T47D (cell line): ENCODE measurements around the gene ARHGEF3.

Experiments used
- DNase-seq, 2 experiments: peaks; one replicate each; pipeline versions ENCODE4 v3.0.0 to v3.0.0-alpha.2; 2011 to 2012; ENCODE audit warnings: low read depth in 1 of 2, low spot score in 1 of 2
- JUND ChIP-seq: IDR thresholded peaks from 2 replicates; pipeline ENCODE4 v1.6.1; 2012; ENCODE audit warnings: low read depth
- in situ Hi-C: cut with HindIII; loops from 2 replicates; pipeline ENCODE4 v1.10.0; 2016; ENCODE audit warnings: low sequenced_read_pairs, low pct_unique_long_range_greater_than_20kb

The ARHGEF3 gene

GRCh38 chr3:56816061-56816460, 14.3 kb upstream of the ARHGEF3 start:
- no peak for TF ChIP-seq JUND
- no peak for DNase-seq
- in situ Hi-C loops, result no loop called here

DNA sequence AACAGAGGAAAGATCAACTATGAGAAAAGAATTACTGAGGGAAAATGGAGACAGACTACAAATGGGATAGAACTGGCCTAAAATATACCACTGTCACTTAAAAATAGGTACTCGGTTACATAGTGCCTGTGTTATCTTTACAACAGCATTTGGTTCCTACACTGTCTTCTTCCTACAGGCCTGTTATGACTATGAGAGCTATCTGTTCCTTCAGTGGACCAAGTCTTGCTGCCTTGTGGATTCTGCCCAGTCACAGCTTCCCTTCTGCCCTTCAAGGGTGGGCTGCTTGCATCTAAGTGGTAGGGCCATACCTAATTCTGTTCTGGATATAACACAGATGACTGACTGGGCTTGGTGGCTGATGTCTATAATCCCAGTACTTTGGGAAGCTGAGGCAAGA, 13.8 kb upstream of the ARHGEF3 start:
- in situ Hi-C loops, result no loop called here
- no peak for TF ChIP-seq JUND
- DNase-seq, result no peak

DNA sequence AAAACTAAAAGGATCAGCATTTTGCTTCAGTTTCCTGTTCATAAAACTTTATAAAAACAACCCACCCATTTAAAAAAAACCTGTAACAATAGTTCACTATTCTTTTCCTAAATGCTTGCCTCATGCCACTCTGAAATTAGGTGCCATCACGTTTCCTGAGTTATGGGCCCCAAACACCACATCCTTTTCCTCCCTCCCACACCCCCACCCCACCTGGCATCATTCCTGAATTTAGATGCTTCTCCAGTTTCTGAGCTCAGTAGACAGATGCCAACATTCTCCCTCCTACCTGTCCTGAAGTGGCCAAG, 11.9 kb upstream of the ARHGEF3 start:
- no peak for TF ChIP-seq JUND
- DNase-seq, result no peak
- in situ Hi-C loops, result no loop called here

GRCh38 chr3:56812754-56813652, 11.3 kb upstream of the ARHGEF3 start:
- TF ChIP-seq JUND, result no peak
- in situ Hi-C loops, result no loop called here
- peak in 1 of 2 experiments; percentile 48 for DNase-seq

DNA sequence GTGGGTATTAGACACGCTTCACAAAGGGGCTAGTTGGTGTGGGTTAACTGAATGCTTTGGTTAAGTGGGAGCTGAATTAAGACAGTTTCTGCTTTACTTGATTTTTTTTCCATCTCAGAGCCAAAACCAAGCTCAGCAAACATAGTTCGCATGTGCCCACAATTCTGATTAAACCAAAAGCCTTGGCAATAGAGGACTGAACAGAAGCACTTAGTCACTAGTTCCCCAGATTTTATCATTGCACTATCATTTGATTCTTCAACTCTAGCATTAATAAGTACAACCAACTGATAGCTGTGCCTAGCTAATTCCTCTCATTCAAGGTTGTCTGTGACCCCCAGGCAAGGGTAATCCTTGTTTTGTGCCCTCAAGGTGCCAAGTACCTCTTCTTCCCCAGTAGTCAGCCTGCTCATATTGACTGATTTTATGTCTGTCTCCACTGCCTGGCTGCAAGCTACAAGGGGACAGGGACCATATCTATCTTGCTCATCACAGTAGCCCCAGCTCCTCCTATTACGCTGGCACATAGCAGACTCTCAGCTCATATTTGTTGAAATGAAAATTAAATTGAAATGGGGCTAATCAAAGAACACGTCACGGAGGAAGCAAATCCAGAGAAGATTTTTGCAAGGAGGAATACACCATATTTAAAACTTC, 9.9 kb upstream of the ARHGEF3 start:
- no peak for DNase-seq
- TF ChIP-seq JUND, result no peak
- in situ Hi-C loops, result no loop called here

GRCh38 chr3:56810577-56811545, 9.1 kb upstream of the ARHGEF3 start:
- no peak for TF ChIP-seq JUND
- peak in 1 of 2 experiments; percentile 82 for DNase-seq
- in situ Hi-C loops, result no loop called here

DNA sequence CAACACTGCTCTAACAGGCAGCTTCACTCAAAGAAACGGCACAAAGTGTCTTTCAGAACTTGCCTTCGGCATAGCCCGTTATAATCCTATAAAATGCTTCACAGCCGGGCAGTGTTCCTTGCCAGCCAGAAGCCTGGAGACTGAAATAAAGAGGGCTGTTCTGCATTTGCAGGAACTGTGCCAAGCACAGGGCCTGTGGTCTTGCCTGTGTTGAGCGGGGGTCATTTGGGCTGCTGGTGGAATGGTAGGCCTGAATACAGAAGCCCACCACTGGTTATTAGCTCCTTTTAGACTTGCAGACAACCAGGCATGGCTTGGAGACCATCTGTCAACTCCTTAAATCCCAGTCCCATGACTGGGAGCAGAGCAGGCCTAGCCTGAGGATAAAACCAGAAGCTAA, 4.7 kb upstream of the ARHGEF3 start:
- TF ChIP-seq JUND, result no peak
- in situ Hi-C loops, result no loop called here
- DNase-seq, result no peak

DNA sequence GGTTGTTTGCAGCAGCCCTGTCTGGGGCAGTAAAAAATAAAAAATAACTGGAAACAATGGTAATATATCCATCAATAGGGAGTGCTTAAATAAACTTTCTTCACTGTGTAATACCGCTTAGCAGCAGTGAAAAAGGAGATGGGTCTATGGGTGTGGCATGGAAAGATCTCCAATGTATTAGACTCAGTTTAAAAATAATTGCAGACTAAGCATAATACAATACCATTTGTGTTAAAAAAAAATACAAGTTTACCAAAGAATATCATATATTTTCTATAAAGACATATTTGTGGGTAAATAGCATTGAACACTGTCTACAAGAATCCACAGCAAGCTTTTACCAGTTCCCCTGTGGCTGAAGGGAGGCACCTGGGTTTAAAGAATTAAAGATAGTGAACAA, 1.0 kb upstream of the ARHGEF3 start:
- TF ChIP-seq JUND, result no peak
- in situ Hi-C loops, result no loop called here
- no peak for DNase-seq

DNA sequence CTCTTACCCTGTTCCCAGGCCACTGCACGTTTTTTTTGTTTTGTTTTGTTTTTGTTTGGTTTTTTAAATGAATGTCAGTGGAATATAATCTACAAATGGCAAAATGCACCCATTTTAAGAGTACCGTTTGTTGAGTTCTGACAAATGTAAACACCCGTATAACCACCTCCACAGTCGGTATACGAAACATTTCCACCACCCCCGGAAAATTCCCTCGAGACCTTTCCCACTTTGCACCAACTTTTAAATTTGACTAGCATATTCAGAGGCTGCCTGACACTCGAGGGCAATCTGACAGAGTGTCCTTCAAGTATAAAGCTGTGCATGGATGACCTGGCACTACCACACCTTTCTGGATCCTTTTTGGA, 613 bp upstream of the ARHGEF3 start:
- in situ Hi-C loops, result no loop called here
- DNase-seq, result no peak
- TF ChIP-seq JUND, result no peak

DNA sequence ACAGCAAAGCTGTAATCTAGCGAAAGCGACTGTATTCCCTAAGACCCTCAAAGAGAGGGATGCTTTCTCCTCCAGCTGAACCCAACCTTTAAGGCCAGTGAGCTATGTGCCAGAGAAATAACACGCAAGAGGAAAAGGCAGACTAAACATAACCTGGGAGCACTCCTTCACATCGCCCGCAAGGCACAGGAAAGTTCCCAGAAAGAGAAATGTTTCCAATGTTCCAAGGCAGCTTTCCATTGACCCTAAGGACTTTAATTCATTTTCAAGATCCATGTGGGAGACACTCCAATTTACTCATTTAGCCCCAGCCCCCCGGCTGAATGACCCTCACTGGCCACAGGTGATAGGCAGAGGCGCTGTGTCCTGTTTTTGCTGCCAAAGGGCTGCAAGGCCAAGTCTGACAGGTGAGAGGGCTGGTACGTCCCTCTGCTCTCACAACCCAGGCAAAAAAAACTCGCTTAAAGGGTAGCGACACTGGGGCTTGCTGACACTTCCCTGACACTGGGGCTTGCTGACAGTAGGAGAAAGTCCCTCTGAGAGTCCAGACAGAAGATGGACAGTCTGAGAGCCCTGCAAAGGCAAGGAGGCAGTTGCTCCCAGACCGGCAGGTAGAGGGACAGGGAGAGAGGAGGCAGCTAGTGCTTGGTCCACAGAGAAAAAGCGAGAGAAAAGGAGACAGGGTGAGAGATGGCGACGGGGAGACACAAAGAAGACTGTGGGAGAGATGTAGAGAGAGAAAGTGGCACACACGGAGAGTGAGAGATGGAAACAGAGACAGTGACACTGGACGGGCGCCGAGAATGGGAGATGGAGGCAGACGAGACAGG, 702 bp downstream of the ARHGEF3 start:
- in situ Hi-C loops, result no loop called here
- TF ChIP-seq JUND, result no peak
- no peak for DNase-seq

DNA sequence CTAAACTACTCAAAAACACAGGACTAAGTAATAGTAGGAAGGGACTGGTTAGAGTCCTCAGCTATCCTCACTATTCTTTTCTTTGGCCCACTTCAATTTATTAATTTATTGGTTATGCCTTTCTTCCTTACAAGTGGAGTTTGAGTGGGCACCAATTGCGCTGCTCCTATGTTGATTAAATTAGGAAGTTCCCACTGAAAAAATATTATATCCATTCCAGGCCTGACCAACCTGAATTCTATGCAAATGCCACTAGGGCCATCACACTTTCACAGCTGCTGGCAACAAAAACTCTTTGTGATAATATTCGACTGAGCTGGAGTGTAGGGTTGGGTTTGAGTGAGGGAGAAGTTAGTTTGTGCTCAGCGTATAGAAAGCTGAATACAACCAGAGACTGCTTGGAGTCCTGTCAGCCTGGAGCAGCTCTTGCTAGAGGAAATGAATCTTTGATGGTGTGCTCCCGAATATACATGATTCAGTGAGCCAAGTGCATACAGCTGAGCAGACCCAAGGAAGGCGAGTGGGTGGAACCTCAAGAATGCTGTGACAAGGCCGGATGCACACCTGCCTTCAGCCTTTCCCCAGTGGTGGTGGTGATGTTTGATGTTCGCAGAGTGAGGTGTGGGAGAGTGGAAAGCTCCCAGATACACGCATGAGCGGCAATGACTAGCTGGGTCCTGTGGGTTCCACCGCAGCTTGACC, 1.5 kb downstream of the ARHGEF3 start:
- in situ Hi-C loops, result no loop called here
- no peak for TF ChIP-seq JUND
- no peak for DNase-seq
